Stimulated activated CD4-positive, alpha-beta T cell treated with anti-CD3 and anti-CD28 coated beads, Interleukin-12 subunit alpha, Interleukin-12 subunit beta, amount 100 ng/mL, for 24 hours (primary cell): ENCODE data around the gene KDM2A.

Experiments used
- DNase-seq, 2 experiments: peaks; one replicate each; pipeline ENCODE4 v3.0.0-alpha.2; 2020; ENCODE audit warnings: low read depth in 2 of 2

The KDM2A gene

DNA sequence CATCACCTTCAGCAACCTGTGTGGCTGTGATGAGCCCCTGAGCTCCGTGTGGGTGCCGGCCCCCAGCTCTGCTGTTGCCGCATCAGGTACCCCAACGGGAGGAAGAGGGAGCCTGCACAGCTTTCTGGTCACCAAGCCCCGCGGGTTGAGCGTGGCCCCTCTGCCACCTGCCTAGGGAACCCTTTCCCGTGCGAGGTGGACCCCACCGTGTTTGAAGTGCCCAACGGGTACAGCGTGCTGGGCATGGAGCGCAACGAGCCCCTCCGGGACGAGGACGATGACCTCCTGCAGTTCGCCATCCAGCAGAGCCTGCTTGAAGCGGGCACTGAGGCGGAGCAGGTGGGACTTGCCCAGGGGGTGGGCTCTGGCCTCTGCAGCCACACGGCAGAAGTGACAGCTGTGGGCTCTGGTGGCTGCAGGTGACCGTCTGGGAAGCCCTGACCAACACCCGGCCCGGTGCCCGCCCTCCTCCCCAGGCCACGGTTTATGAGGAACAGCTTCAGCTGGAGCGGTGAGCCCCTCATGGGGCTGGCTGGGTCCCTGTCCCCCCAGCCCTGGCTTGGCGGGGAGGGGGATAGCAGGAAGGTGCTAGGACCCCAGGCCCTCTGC, 182.4 kb downstream of the KDM2A start:
- DNase-seq: no peak

DNA sequence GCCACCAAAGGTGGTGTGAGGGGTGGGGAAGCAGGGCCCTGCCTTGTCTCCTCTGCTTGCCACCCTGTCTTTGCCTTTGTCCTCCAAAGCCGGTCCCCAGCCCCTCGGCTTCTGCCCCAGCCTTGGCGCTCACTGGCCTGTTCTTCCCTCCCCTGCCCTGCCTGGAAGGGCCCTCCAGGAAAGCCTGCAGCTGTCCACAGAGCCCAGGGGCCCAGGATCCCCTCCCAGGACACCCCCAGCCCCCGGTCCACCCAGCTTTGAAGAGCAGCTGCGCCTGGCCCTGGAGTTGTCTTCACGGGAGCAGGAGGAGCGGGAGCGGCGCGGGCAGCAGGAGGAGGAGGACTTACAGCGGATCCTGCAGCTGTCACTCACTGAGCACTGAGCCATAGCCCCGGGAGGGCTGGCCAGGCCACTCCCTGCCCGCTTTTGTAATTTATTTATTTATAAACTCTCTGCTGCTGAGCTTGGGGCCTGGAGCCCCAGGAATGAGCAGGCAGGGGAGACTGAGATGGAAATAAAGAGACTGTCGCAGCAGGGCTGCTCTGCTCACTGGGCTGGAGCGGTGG, 183.0 kb downstream of the KDM2A start:
- DNase-seq: no peak

DNA sequence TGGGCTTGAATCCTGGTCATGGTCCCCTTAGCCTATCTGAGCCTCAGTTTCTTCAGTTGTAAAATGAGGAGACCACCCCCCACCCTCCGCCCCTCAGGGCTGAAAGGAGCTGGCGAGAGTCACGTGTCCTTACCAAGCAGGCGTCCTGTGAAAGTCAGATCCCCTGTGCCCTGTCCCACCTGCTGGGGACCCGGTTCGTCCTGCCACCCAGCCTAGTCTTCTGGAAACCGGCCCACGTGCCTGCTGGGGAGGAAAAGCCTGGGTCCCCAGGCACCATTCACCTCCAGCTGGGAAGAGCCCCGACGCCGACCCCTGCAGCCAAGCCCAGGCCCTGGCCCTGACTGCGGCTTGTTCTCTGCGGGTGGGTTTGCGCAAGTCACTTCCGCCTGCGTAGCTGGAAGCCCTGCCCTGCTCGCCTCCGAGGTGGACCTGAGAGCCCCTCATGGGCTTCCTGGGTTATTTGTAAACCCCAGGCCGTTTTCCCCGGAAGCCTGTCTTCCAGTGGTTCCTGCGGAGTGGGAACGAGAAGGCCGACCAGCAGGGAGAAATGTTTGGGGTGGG, 183.6 kb downstream of the KDM2A start:
- no peak for DNase-seq

DNA sequence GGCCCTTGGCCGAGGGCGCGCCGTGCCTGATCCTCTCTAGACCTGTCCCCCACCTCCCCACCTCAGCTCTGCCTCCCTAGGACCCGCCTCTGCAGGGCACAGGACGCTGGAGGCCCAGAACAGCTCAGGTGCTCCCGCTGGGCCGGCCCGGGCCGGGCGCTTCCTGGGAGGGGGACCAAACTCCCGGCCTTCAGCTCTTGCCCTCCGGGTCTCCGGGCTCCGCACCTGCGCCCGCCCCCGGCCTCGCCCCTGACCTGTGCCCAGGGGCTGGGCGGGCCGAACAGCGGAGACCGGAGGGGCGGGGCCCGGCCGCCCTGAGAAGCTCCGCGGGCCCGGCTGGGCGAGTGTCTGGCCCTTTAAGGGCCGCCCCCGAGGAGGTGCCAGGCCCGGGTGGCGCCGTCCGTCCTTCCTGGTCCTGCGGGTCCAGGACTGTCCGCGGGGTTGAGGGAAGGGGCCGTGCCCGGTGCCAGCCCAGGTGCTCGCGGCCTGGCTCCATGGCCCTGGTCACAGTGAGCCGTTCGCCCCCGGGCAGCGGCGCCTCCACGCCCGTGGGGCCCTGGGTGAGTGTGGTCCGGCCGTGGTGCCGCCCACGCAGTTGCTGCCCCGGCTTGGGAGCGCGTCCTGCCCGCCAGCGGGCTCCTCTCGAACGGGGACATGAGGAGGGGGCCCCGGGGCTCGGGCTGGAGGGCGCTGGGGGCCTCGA, 184.2 kb downstream of the KDM2A start, which contains the start of gene SSH3:
TSS of gene SSH3 (plus strand) at position 399 of the 703 bp plus-strand sequence. CDS start at position 495, 96 bp downstream.
- DNase-seq: no peak

DNA sequence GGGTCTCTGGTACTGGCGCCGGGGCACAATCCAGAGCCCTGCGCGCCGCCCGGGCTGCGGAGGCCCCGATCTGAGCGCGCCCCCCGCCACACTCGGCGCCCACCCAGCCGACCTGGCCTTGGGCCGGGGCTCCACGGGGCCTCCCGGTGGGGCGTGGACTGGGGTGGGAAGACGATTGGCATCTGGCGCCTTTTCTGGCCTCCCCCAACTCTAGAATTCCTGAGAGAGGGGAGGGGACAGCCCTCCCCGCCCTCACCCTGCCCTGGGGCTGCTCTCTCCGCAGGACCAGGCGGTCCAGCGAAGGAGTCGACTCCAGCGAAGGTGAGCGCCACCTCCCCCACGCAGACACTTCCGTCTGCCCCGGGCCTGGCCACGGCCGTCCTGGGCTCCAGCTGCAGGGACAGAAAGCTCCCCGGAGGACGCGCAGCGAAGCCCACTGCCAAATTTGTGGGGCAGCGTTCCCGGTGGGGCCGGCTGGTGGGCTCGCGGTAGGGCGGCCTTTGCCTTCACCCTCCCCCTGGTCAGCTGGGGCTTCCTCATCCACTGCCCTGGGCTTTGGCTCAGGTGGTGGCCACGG, 184.9 kb downstream of the KDM2A start:
- no peak for DNase-seq

DNA sequence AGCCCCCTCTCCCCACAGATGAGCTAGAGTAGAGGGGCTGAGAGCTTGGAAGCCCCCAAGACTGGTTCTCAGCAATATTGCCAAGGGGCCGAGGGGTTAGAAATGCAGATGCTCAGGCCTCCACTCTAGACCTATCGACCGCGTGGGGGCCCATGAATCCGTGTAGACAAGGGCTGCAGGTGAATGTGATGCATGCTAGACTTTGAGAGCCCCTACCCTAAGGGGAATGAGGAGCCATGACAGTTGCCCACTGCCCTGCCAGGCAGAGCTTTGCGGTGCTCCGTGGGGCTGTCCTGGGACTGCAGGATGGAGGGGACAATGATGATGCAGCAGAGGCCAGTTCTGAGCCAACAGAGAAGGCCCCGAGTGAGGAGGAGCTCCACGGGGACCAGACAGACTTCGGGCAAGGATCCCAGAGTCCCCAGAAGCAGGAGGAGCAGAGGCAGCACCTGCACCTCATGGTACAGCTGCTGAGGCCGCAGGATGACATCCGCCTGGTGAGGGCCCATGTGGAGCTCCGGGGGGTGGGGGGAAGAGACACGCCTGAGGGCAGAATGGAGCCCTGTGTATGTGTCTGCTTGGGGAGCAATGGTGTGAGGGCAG, 185.5 kb downstream of the KDM2A start:
- DNase-seq: no peak

DNA sequence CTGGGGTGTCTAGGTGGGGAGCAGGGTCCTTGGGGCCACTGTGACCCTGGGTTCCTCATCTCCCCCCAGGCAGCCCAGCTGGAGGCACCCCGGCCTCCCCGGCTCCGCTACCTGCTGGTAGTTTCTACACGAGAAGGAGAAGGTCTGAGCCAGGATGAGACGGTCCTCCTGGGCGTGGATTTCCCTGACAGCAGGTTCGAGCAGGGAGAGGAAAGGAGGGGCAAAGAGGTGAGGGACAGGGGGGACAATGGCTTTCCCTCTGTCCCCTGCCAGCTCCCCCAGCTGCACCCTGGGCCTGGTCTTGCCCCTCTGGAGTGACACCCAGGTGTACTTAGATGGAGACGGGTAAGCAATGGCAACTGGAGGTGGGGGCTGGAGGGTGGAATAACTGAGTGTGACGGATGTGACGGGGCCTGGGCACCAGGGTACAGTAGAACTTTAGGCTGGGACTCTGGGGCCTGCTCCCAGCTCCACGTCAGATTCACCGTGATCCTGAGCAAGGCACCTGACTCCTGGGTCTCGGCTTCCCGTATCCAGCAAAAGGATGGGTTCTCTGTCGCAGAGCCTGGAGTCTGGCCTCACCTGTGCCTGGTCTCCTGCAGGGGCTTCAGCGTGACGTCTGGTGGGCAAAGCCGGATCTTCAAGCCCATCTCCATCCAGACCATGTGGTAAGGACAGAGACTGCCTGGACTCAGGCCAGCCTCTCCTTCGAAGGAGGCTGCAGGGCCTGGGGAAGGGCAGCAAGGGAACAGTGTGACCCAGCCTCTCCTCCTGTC, 187.9 kb downstream of the KDM2A start:
- no peak for DNase-seq

DNA sequence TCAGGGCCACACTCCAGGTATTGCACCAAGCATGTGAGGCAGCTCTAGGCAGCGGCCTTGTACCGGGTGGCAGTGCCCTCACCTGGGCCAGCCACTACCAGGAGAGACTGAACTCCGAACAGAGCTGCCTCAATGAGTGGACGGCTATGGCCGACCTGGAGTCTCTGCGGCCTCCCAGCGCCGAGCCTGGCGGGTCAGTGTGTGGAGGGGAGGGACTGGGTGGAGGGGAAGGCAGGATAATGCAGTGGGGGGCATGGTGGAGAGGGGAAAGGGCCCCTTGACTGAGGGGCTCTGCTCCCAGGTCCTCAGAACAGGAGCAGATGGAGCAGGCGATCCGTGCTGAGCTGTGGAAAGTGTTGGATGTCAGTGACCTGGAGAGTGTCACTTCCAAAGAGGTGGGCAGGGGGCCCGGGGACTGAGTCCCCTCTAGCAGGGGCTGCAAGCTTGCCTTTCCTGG, 188.5 kb downstream of the KDM2A start:
- DNase-seq: no peak
